Activated T-cell treated with anti-CD3 and anti-CD28 coated beads, Interleukin-2, amount 50 U/mL, for 48 hours (primary cell): Measurements from ENCODE around the gene AKAP12.
A peak's percentile ranks its signal among the peaks of the same experiment; 100 is the strongest.

Experiments used
- DNase-seq, 2 experiments: peaks; one replicate each; pipeline ENCODE4 v3.0.0-alpha.2; 2020

Gene AKAP12

GRCh38 chr6:151385177-151385576 is 145.4 kb downstream of the AKAP12 start:
- DNase-seq = no peak

GRCh38 chr6:151387175-151387970 is 147.6 kb downstream of the AKAP12 start:
- no peak for DNase-seq

GRCh38 chr6:151388236-151388635 is 148.5 kb downstream of the AKAP12 start:
- no peak for DNase-seq

GRCh38 chr6:151388997-151389617 is 149.3 kb downstream of the AKAP12 start:
- no peak for DNase-seq

- no peak for DNase-seq
These were observed 150.0 kb downstream of the AKAP12 start for GRCh38 chr6:151389618-151390275.

GRCh38 chr6:151390276-151390850 is 150.6 kb downstream of the AKAP12 start:
- DNase-seq = peak; percentile 98 to 99

- peak; percentile 82 to 86 for DNase-seq
These were observed 151.2 kb downstream of the AKAP12 start for GRCh38 chr6:151390851-151391470.

- DNase-seq = peak; percentile 69 to 74
These were observed 152.0 kb downstream of the AKAP12 start, which contains the start of gene ZBTB2 for GRCh38 chr6:151391471-151392413. ZBTB2 (minus strand) TSS chr6:151391559; CDS start chr6:151373637, 17,922 bp downstream.

- no peak for DNase-seq
These were observed 152.7 kb downstream of the AKAP12 start for GRCh38 chr6:151392427-151392826.

GRCh38 chr6:151393410-151393809 is 153.6 kb downstream of the AKAP12 start:
- DNase-seq = no peak

GRCh38 chr6:151399679-151400078 is 159.9 kb downstream of the AKAP12 start:
- DNase-seq = no peak

GRCh38 chr6:151400473-151400872 is 160.7 kb downstream of the AKAP12 start:
- no peak for DNase-seq

- DNase-seq = no peak
These were observed 162.5 kb downstream of the AKAP12 start for GRCh38 chr6:151402228-151402627.

GRCh38 chr6:151403919-151404308 is 164.1 kb downstream of the AKAP12 start:
- DNase-seq = no peak
